RWPE2 (cell line): ENCODE results near the gene HIGD1A.

Experiments
- ATAC-seq: fragments of 200-7000 bp; cut with Tn5 transposase; 3 replicates; pipeline ENCODE4 v1.9.1; 2021; ENCODE audit warnings: low read depth
- DNase-seq: peaks from one replicate; pipeline ENCODE4 v3.0.0-alpha.2; 2020; ENCODE audit warnings: low spot score
- H3K27ac ChIP-seq: fragments of 450-650 bp; 2 replicates; pipeline ENCODE4 v1.5.1; 2017; ENCODE audit warnings: mild to moderate bottlenecking; ENCODE audit not compliant: poor library complexity, severe bottlenecking
- H3K27me3 ChIP-seq: fragments of 250-450 bp; sonication (Bioruptor Pico); 2 replicates; pipeline ENCODE4 v1.5.1; 2021; ENCODE audit warnings: mild to moderate bottlenecking, moderate library complexity; ENCODE audit not compliant: insufficient read depth, poor library complexity, severe bottlenecking
- H3K36me3 ChIP-seq: fragments of 250-450 bp; sonication (Bioruptor Pico); 2 replicates; pipeline ENCODE4 v1.5.1; 2020; ENCODE audit warnings: low read depth, mild to moderate bottlenecking, moderate library complexity
- H3K4me1 ChIP-seq: fragments of 250-450 bp; sonication (Bioruptor Pico); 2 replicates; pipeline ENCODE4 v1.5.1; 2021; ENCODE audit warnings: mild to moderate bottlenecking, moderate library complexity; ENCODE audit not compliant: insufficient read depth, poor library complexity, severe bottlenecking
- H3K4me3 ChIP-seq: fragments of 250-450 bp; sonication (Bioruptor Pico); 2 replicates; pipeline ENCODE4 v1.5.1; 2021; ENCODE audit warnings: mild to moderate bottlenecking, moderate library complexity; ENCODE audit not compliant: severe bottlenecking
- H3K9me3 ChIP-seq: fragments of 250-450 bp; sonication (Bioruptor Pico); 2 replicates; pipeline ENCODE4 v1.5.1; 2021; ENCODE audit warnings: mild to moderate bottlenecking, moderate library complexity; ENCODE audit not compliant: severe bottlenecking
- CTCF ChIP-seq: fragments of 450-650 bp; IDR thresholded peaks from one replicate; pipeline ENCODE4 v1.5.1; 2017; ENCODE audit warnings: mild to moderate bottlenecking, moderate library complexity; ENCODE audit not compliant: poor library complexity, severe bottlenecking

Gene HIGD1A

GRCh38 chr3:42851228-42851834 is 47.0 kb upstream of the HIGD1A start:
- ATAC-seq: peak; percentile 81
- no peak overlapping the region for H3K4me3 ChIP-seq
- no peaks in the 10 kb centered on the region for H3K9me3 ChIP-seq
- H3K27ac ChIP-seq: no peak overlapping the region
- H3K4me1 ChIP-seq: no peaks in the 10 kb centered on the region
- no peaks in the 10 kb centered on the region for H3K36me3 ChIP-seq
- TF ChIP-seq CTCF: no peak
- H3K27me3 ChIP-seq: no peaks in the 10 kb centered on the region
- no peak for DNase-seq

DNA sequence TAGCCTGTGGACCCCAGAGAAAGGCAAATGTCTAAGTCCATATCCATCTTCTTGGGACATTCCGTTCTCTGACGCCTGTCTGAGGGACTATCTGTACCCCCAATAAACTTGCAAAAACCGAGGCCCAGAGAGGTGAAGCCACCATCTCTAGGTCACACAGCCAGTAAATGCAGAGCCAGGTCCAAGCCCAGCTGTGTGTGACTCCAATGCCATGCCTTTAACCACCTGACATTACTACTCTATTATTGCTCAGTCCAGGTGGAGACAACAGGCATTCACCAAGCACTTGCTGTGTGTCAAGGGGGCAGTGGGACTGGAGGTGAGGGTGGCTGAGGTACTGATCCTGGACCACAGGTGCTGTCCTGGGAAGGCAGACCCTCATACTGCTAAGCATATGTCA is 46.0 kb upstream of the HIGD1A start:
- Histone ChIP-seq H3K36me3 (no peaks in the 10 kb centered on the region), H3K9me3 (no peaks in the 10 kb centered on the region), H3K4me1 (no peaks in the 10 kb centered on the region), H3K27ac (no peak overlapping the region), H3K27me3 (no peaks in the 10 kb centered on the region), H3K4me3 (no peak overlapping the region)
- DNase-seq (no peak), ATAC-seq (no peak)
- no peak for TF ChIP-seq CTCF

GRCh38 chr3:42849017-42849416 is 44.7 kb upstream of the HIGD1A start:
- H3K4me1 ChIP-seq: no peaks in the 10 kb centered on the region
- H3K9me3 ChIP-seq: no peaks in the 10 kb centered on the region

DNA sequence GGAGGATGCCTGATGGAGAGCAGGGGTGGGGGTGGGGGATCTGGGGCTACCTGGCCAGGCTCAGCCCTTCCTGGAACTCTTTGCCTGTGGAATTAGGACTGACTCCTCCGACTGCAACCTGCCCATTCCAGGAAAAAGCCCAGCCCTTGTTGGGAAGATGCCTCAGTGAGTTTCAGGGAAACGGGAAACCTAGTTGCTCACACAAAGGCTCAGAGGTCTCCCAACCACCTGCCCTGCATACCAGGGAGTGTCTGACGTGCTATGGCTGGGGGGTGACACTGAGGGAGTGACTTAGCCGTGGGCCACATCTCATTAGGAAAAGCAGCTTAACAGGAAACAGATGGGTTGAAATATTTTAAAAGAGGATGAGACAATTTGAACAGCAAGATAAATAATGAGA is 43.4 kb upstream of the HIGD1A start:
- H3K27me3 ChIP-seq: no peaks in the 10 kb centered on the region
- no peaks in the 10 kb centered on the region for H3K36me3 ChIP-seq
- no peak overlapping the region for H3K27ac ChIP-seq
- no peaks in the 10 kb centered on the region for H3K9me3 ChIP-seq
- no peak overlapping the region for H3K4me3 ChIP-seq
- ATAC-seq (no peak), DNase-seq (no peak)
- no peak for TF ChIP-seq CTCF
- no peaks in the 10 kb centered on the region for H3K4me1 ChIP-seq

More at GRCh38 chr3:42849017-42849416, 44.7 kb upstream of the HIGD1A start:
- TF ChIP-seq CTCF: no peak
- no peaks in the 10 kb centered on the region for H3K27me3 ChIP-seq
- no peaks in the 10 kb centered on the region for H3K36me3 ChIP-seq
- H3K4me3 ChIP-seq: no peak overlapping the region
- no peak for ATAC-seq
- DNase-seq: no peak
- no peak overlapping the region for H3K27ac ChIP-seq

DNA sequence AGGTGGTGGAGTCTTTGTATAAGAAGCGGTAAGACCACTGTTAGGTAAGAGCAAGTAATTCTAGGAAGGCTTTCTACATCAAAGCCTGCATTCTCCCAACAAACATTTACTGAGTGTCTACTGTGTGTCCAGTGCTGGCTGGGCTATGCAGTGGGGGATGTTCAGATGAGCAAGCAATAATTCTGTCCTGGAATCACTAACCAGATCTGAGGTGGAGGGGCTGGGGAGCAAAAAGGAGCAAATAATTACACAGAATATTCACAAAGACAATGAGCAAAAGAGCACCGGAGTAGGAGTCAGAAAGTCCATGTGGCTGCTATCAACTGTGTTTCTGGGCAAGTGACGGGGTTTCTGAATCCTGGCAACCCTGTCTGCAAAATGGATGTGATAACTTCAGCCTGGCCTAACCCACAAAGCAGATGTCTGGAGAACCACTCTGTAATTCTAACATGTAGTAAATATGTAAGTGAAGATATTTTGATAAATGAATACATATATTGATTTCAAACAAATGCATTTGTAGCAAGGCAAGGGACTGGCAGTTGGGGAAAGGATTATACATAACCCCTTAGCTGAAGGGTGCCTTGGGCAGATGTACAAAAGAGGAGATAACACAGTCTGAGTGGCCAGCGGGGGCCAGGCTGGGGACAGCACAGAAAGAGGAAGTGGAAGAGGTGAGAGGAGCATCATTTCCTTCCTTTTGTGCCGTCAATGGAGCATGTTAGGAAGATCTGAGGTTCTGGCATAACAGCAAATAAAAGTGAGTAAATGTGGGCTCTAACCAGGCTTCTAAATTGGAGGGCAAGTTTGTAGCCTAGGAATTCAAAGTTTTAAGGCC is 42.6 kb upstream of the HIGD1A start:
- ATAC-seq (no peak), DNase-seq (no peak)
- Histone ChIP-seq H3K36me3 (no peaks in the 10 kb centered on the region), H3K4me3 (no peak overlapping the region), H3K9me3 (no peaks in the 10 kb centered on the region), H3K4me1 (no peaks in the 10 kb centered on the region), H3K27ac (no peak overlapping the region), H3K27me3 (no peaks in the 10 kb centered on the region)
- TF ChIP-seq CTCF: no peak
